HG03571 (cell line): Measurements from ENCODE around the gene DDX51.
A peak's percentile ranks its signal among the peaks of the same experiment; 100 is the strongest.

Experiments
- ATAC-seq: cut with Tn5 transposase; IDR thresholded peaks from one replicate; pipeline ENCODE4 v1.9.1; 2021; ENCODE audit not compliant: unreplicated experiment

Gene DDX51

GRCh38 chr12:132144115-132144809, at the start of gene DDX51, which contains the start of gene NOC4L:
Gene DDX51, minus strand, starts transcription at chr12:132144319. Its CDS starts 23 bp downstream, at chr12:132144296.
Gene NOC4L, plus strand, starts transcription at chr12:132144457. Its CDS starts 32 bp downstream, at chr12:132144489.
- ATAC-seq, result peak; percentile 80

GRCh38 chr12:132191715-132192553, 47.8 kb upstream of the DDX51 start:
- no peak for ATAC-seq

- ATAC-seq, result no peak
Observed at GRCh38 chr12:132190834-132191500, 46.8 kb upstream of the DDX51 start.

GRCh38 chr12:132190012-132190755, 46.1 kb upstream of the DDX51 start:
- peak; percentile 18 for ATAC-seq

- peak; percentile 91 for ATAC-seq
Observed at GRCh38 chr12:132189378-132190011, 45.4 kb upstream of the DDX51 start.

- ATAC-seq, result no peak
Observed at GRCh38 chr12:132188916-132189325, 44.8 kb upstream of the DDX51 start.

GRCh38 chr12:132188451-132188901, 44.4 kb upstream of the DDX51 start:
- ATAC-seq, result no peak

GRCh38 chr12:132187646-132188450, 43.7 kb upstream of the DDX51 start:
- ATAC-seq, result no peak

- ATAC-seq, result no peak
Observed at GRCh38 chr12:132186857-132187620, 42.9 kb upstream of the DDX51 start.

- ATAC-seq, result no peak
Observed at GRCh38 chr12:132186208-132186856, 42.2 kb upstream of the DDX51 start.

GRCh38 chr12:132185705-132186104, 41.6 kb upstream of the DDX51 start:
- no peak for ATAC-seq

GRCh38 chr12:132182711-132183365, 38.7 kb upstream of the DDX51 start:
- no peak for ATAC-seq

GRCh38 chr12:132182206-132182710, 38.1 kb upstream of the DDX51 start:
- ATAC-seq, result no peak

GRCh38 chr12:132181570-132182200, 37.6 kb upstream of the DDX51 start:
- no peak for ATAC-seq

- ATAC-seq, result no peak
Observed at GRCh38 chr12:132180648-132181546, 36.8 kb upstream of the DDX51 start.
